Placental epithelial cell (primary cell): ENCODE results near the gene CAMTA1. TPM values are rescaled to one million over a fixed set of nuclear protein-coding genes. Genes with fewer than 3 reads are reported as not detected.

ENCODE experiments used
- small RNA-seq: library from RNA; depleted of rRNA; stranded (forward); fragments of <200 nt; gene quantifications from one replicate; pipeline ENCODE3, GENCODE V24; 2012
- total RNA-seq: library from RNA; depleted of rRNA; stranded (reverse); fragments of >200 nt; gene quantifications from 2 replicates; pipeline ENCODE4 v1.2.3, GENCODE V29; 2012

Gene CAMTA1, protein sequence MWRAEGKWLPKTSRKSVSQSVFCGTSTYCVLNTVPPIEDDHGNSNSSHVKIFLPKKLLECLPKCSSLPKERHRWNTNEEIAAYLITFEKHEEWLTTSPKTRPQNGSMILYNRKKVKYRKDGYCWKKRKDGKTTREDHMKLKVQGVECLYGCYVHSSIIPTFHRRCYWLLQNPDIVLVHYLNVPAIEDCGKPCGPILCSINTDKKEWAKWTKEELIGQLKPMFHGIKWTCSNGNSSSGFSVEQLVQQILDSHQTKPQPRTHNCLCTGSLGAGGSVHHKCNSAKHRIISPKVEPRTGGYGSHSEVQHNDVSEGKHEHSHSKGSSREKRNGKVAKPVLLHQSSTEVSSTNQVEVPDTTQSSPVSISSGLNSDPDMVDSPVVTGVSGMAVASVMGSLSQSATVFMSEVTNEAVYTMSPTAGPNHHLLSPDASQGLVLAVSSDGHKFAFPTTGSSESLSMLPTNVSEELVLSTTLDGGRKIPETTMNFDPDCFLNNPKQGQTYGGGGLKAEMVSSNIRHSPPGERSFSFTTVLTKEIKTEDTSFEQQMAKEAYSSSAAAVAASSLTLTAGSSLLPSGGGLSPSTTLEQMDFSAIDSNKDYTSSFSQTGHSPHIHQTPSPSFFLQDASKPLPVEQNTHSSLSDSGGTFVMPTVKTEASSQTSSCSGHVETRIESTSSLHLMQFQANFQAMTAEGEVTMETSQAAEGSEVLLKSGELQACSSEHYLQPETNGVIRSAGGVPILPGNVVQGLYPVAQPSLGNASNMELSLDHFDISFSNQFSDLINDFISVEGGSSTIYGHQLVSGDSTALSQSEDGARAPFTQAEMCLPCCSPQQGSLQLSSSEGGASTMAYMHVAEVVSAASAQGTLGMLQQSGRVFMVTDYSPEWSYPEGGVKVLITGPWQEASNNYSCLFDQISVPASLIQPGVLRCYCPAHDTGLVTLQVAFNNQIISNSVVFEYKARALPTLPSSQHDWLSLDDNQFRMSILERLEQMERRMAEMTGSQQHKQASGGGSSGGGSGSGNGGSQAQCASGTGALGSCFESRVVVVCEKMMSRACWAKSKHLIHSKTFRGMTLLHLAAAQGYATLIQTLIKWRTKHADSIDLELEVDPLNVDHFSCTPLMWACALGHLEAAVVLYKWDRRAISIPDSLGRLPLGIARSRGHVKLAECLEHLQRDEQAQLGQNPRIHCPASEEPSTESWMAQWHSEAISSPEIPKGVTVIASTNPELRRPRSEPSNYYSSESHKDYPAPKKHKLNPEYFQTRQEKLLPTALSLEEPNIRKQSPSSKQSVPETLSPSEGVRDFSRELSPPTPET (N-terminal part only)
- 42.0 and 51.4 TPM in 2 replicates for total RNA-seq

DNA sequence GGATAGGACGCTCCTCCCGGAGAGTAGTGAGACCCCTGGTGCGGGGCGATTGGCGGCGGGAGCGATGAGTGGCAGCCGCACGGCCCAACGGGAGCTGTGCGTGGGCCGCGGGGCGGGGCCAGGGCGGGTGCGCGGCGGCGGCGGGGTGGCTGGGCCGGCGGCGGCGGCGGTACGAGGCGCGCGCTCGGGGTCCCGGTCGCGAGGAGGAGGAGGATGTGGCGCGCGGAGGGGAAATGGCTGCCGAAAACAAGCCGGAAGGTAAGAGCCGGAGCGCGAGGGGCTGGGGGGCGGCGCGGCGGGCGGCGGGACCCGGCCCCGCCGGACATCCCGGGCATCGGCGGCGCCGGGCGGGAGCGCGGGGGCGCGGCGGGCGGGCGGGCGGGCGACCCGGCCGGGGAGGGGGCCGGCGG, at the start of gene CAMTA1:
Gene CAMTA1 (plus strand): TSS at position 137 of the 410 bp plus-strand sequence. CDS start 77 bp downstream, at position 214.

DNA sequence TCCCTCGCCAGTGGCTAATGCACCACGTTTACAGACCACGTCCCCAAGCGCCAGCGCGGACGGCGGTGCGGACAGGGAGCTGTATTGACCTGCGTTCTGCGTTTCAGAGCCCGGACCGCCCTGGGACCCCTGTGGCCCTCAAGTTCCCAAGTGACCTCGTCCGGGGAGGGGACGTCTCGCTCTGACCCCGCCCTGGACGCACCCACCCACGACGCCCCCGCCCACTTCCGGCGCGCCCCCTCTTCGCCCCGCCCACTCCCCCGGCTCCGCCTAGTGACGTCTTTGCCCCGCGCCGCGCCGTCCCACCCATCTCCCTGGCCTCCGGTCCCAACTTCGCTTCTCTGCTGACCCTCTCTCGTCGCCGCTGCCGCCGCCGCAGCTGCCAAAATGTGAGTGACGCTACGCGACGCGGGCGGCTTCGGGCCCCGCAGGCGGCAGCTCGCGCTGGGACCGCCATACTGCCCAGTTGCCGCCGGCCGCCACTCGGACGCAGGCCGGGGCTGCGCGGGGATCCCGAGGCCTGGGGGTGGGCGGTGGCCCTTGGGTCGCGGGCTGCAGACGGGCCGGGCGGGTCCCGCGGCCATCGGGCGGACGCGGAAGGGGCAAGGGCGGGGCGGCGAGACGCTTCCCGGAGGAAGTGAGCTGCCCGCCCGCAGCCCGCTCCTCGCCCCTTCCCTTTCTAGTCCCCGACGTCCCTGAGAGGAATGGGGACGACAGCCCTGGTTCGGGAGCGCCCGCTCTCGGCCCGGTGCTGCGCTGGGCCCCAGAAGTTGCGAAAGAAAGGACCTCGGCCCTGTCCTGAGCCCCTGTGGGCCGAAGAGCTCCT, 986.0 kb downstream of the CAMTA1 start, which contains the start of gene VAMP3:
Gene VAMP3 (plus strand): TSS at position 300 of the 826 bp plus-strand sequence. CDS start 88 bp downstream, at position 388.

GRCh38 chr1:7783826-7784491, 998.7 kb downstream of the CAMTA1 start, which contains the start of gene PER3:
PER3 (plus strand) TSS chr1:7784291; CDS start chr1:7784878, 587 bp downstream.

Small RNAs within 50 kb of the gene (small RNA-seq; reads per million reads assigned to genes)
- gene AL359881.1 (0.20 reads per million), gene AL590128.1 (not detected), gene RNU1-8P (0.43 reads per million, percentile 21 among the genes with 10 or more reads in this experiment)

Other genes with a start within 250 kb of the CAMTA1 start
- gene NOL9, start 230.9 kb upstream of the CAMTA1 start, total RNA-seq: 21.6 and 31.7 TPM in 2 replicates
- under 0.01 TPM in 1 of 2 replicates, not detected in the other for gene TAS1R1, start 230.1 kb upstream of the CAMTA1 start, total RNA-seq
- gene ZBTB48, start 205.5 kb upstream of the CAMTA1 start, total RNA-seq: 20.3 and 20.8 TPM in 2 replicates
- gene KLHL21, start 182.6 kb upstream of the CAMTA1 start, total RNA-seq: 34.2 and 41.5 TPM in 2 replicates
- gene PHF13, start 171.7 kb upstream of the CAMTA1 start, total RNA-seq: 19.3 and 23.6 TPM in 2 replicates
- gene THAP3, start 160.6 kb upstream of the CAMTA1 start, total RNA-seq: 11.8 and 18.5 TPM in 2 replicates
- 18.1 and 23.7 TPM in 2 replicates for gene DNAJC11, start 83.6 kb upstream of the CAMTA1 start, total RNA-seq